Measurements from ENCODE around the gene CPA1.

The CPA1 gene

DNA sequence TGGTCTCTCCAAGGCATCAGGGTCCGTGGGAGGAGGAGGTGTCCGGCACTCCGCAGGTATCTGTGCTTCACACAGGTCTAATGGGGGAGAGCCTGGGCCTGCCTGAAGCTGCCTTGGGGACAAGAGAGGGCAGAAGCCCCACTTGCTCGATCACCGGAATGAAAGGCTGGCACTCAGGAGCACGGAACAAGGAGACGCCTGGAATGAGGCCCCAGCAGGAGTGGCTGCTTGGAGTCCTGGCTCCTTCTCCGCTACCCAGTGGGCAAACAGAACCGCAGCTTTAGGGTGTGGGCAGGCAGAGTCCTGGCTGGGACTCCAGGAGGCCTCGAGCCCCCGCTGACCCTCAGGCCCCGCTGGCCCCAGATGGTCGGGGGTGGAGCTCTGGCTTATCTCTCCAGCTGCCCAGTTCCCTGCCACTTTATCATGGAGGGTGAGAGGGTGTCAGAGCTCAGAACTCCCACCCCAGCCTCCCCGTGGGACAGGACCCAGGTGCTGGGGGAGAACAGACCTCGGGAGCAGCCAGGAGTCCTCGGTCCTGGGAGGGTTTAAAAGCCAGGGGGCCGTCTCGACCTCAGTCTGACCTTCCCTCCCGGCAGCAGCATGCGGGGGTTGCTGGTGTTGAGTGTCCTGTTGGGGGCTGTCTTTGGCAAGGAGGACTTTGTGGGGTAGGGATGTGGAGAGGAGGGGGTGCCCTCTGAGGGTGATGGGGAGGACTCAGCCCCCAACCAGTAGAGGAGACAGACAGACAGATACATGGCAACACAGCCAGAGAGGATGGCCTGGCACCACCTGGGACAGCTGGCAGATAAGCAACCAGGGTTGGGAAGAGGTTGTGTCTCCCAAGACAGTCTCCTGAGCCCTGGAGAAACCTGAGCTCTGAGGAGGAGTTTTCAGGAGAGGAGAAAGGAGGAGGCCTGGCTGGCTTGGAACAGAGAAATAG lies at the start of gene CPA1:
Gene CPA1, plus strand, starts transcription at position 574 of the 940 bp plus-strand sequence. Its CDS starts 27 bp downstream, at position 601.
- DNase-seq (ENCODE audit: low read depth in 2 of 2), result no peak

DNA sequence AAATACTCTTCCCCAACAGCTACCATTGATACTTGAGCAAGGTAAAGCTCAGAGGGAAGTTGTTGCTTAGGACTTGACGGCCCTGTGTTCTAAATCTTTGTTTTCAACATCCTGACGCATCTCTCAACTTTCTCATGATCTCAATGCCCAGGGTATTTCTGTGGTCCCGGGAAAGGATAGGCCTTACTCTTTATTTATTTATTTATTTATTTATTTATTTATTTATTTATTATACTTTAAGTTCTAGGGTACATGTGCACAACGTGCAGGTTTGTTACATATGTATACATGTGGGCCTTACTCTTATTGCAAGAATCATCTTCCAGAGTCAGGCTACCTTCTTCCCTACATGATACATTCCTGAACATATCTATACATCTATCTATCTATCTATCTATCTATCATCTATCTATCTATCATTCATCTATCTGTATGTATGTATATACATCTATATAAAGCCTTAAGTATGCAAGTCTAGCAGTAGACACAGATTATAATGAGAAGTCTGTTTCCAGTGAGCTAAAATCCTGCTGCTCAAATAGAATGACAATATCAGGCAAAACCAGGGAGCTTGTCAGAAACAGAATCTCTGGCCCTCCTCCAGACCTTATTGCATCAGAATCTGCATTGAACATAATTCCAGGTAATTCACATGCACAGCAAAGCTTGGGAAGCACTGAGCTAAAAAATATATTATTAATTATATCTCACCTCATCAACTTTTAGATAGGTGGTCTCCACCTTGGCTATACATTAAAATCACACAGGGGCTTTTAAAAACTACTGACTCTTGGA lies 47.8 kb upstream of the CPA1 start:
- DNase-seq (ENCODE audit: low read depth in 2 of 2), result no peak

DNA sequence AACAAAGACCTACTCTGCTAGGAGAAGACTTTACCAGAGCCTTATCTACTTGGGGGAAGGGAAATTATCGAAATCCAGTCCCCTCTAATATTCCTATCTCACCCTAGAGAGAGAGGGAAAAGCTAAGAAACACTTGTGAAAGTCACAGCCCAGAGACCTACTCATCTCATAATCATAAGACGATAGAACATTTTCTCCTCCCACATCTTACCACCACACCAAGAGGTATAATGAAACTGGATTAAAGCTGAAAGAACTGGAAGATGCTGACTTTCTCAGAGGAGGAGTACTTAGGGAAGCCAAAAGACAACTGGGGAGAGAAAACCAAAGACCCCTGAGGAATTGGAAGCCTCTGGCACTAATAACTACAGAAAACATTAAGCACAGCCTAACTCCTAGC lies 46.5 kb upstream of the CPA1 start:
- DNase-seq (ENCODE audit: low read depth in 2 of 2), result no peak

DNA sequence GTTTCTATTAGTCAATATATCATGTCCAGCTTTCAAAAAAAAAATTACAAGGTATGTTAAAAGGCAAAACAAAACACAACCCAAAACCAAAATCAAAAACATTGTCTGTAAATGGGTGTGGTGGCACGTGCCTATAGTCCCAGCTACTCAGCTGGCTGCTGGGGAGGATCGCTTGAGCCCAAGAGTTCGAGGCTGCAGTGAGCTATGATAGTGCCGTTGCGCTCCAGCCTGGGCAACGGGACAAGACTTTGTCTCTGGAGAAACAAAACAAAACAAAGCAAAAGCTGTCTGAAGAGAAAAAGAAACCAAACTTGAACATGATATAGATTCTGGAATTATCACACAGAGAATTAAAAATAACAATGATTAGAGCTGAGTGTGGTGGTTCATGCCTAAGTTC lies 46.0 kb upstream of the CPA1 start:
- DNase-seq (ENCODE audit: low read depth in 2 of 2), result no peak

DNA sequence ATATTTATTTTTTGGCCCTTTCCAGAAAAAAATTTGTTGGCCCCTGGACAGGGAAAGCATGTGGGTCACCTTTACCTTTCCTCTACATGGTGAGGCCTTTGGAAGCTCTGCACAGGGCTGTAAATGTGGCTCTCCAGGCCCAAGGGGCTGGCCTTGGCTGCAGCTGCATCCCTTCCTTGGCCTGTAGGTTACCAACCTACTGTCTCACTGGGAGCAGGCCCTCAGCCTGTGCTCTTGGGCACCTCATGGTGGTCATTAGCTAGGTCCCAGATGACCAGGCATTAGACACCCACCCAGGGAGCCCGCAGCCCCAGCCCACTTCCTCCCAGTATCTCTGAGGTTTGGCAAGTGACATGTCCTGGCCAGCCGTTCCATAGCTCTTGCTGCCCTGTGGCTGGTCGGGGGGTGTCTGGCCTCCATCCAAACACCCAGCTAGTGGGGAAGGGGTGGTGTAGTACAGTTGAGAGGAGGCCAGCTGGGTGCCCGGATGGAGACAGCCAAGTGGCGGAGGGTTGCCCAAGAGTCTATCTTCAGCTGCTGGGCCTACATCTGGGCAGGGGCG lies 42.8 kb upstream of the CPA1 start:
- no peak for DNase-seq (ENCODE audit: low read depth in 2 of 2)

DNA sequence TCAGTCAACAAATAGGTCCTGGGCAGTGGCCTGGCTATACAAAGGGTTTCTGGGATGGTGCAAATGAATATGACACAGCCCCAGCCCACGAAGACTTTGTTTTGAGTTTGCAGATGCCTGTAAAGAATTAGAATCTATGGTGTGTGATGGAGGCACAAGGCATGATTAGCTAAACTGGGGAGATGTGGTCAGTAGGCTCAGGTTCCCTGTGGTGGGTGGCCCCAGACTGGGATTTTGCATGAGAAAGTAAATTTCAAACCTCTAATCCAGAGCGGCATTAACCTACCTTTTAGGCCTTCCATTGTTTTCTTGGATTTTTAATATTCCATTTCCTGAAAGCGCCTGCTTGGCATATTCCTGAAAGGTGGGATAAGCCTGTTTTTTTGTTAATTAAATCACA lies 42.1 kb upstream of the CPA1 start:
- DNase-seq (ENCODE audit: low read depth in 2 of 2), result no peak

DNA sequence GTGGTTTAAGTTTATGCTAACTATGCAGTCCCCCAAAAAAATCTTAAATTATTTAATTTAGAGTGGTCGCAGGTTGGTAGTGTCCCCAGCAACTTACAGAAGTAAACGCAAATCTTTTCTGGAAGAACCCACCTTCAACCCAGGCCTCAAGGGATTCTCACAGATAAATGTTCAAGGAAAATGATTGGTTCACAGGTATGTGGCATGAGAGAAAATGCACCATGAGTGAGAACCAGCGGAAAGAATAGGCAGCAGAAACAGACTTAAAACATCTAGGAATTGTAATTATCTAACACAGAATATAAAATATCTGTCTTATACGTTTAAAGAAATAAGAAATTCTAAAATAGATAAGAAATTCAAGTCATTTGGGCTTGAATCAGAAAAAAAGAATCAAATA lies 38.4 kb upstream of the CPA1 start:
- no peak for DNase-seq (ENCODE audit: low read depth in 2 of 2)

DNA sequence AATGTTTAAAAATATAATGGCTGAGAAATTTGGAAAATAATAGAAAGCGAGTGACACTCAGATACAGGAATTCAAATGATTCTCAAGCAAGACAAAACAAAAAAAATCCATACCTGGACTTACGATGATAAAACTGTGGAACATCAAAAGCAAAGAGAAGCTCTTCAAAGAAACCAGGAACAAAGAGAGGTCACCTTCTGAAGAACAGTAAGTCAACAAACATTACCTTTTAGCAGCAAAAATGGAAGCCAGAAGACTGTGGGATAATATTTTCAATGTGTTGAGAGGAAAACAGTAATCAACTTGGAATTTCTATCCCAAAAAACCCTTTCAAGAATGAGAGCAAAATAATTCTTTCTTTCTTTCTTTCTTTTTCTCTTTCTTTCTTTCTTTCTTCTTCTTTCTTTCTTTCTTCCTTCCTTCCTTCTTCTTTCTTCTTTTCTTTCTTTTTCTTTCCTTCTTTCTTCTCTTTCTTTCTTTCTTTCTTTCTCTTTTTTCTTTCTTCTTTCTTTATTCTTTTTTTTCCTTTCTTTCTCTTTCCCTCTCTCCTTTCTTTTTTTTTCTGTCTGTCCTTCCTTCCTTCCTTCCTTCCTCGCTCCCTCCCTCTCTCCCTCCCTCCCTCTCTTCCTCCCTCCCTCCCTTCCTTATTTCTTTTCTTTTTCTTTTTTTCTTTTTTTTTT lies 37.5 kb upstream of the CPA1 start:
- no peak for DNase-seq (ENCODE audit: low read depth in 2 of 2)

DNA sequence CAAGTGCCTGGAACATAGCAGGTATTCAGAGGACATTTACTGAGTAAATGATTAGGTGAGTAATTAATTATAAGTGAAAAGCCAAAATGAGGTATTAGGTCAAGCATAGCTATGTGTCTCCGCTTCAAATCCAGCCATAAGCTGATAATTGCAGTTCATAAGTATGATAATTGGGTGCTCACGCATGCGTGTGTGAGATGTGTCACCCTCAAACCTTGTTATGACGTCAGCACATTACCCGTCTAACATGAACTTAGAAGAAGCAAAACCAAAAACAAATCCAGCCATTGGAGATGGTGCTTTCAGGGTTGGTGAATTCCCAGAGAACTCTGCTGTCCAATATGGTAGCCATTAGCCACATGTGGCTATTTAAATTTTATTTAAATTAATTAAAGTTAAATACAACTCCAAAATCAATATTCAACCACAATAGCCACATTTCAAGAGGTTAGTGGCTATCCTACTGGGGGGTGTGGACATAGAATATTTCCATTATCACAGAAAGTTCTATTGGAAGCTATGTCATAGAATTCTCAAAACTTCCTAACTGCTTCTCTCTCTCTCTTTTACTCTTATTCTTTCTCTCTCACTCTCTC lies 35.9 kb upstream of the CPA1 start, which contains the start of gene CPA5:
Gene CPA5, plus strand, starts transcription at position 546 of the 596 bp plus-strand sequence. CDS start 1,670 bp downstream, outside the sequence.
- no peak for DNase-seq (ENCODE audit: low read depth in 2 of 2)

DNA sequence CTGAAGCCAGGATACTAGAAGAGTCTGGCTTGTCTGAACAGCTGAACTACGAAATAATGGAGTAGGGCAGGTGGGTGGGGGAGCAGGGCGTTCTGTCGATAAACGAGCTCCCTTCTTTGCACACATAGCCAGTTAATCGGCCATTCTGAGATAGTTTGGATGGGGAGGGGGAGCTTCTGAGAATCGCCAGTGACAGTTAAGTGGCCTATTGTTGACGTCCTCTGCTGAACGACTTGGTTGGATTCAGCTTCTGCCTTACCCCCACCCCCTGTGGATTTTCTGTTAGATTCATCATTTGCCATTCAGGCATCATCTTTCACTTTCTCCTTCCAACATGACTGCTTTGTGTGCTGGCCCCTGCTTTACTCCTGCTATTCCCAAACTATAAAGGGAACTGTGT lies 35.2 kb upstream of the CPA1 start:
- no peak for DNase-seq (ENCODE audit: low read depth in 2 of 2)

DNA sequence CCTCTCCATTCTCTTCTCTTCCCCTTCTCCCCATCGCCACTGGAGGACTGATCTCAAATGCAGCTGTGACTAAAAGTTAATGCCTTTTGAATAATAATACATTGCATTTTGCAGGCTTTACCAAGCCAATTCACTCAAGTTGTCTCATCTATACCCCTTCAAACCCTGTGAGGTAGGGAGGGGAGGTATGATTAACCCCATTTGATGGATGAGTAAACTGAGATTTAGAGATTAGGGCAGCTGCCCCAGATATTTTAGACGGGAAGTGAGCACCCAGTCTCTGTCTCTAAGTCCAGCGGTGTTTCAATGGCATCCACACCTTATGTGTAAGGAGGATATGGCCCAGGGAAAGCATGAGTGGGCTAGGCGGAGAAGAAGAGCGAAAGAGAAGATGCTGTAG lies 34.6 kb upstream of the CPA1 start:
- no peak for DNase-seq (ENCODE audit: low read depth in 2 of 2)

DNA sequence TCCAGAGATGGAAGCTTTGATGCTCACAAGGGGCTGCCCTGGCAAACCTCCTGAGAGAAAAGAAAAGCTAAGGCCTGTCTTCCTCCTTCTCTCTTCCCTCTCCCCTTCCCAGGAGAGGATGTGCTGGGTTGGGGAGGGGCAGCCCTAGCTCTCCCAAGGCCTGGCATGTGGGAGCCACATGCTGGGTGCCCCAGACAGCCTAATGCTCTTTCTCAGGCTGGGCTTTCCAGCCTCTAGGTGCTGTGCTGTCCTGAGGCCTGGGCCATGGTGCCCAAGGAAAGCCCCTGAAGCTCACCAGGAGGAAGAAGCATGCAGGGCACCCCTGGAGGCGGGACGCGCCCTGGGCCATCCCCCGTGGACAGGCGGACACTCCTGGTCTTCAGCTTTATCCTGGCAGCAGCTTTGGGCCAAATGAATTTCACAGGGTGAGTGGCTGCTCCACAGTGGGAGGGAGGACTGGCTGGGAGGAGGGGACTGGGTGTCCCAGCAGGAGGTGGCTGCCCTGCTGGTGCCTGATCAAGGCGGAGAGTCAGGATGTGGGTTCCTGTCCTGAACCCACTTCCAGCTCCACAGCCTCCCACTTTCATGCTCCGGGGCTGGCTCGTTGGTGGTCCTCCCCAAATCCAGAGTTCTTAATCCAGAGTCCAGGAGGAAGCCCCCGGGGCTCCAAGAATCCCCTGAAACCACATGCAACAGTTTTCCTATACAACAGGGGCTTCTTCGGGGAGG lies 34.0 kb upstream of the CPA1 start:
- DNase-seq (ENCODE audit: low read depth in 2 of 2), result no peak

DNA sequence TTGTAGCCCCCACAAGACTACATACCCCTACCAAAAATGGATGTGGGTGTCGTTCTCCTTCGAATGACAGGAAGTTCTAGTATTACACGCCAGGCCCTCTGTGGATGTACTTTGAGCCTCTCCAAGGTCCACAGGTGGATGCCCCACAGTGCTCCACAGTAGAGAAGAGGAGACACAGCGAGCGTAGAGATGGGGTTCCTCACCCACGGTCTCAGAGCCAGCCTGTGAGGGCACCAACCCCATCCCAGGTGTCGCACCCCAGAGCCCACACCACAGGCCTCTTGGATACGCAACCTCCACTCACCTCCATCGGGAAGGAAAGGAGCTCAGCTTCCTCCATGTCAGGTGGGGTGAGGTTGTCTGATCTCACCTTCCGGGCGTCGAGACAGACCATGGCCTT lies 33.4 kb upstream of the CPA1 start:
- DNase-seq (ENCODE audit: low read depth in 2 of 2), result no peak

DNA sequence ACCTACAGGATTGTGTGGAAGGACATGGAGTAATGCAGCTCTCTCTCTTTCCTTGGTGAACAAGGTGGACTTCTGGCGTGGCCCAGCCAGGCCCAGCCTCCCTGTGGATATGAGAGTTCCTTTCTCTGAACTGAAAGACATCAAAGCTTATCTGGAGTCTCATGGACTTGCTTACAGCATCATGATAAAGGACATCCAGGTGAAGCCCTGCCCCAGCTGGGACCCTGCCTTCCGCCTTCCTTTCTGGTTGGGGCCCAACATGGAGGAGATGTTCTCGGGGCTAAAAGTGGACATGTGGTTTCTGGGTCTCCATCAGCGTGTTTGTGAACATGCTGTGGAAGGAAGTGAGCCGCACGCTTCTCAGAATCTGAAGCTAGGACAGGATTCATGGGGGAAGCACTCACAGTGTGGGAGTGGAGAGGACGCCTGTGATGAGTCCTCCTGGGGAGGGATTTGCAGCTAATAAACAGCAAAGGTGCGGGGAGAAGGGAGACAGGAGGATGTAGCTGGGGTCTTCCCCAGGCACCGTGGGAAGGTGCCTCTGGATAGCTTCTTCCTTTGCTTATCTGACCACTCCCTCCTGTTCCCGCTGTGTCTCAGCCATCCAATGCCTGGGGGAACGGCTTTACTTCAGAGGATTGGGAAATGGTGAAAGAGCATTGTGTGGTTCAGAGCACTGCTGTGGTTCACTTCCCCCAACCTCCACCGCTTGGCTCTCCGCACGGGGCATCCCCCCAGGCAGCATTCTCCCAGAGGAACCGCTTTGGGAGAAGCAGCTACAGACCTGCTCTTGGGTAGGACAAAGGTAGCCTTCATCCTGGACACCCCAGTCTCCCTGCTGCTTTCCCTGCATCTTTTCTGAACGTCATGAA lies 30.1 kb upstream of the CPA1 start:
- DNase-seq (ENCODE audit: low read depth in 2 of 2), result no peak

DNA sequence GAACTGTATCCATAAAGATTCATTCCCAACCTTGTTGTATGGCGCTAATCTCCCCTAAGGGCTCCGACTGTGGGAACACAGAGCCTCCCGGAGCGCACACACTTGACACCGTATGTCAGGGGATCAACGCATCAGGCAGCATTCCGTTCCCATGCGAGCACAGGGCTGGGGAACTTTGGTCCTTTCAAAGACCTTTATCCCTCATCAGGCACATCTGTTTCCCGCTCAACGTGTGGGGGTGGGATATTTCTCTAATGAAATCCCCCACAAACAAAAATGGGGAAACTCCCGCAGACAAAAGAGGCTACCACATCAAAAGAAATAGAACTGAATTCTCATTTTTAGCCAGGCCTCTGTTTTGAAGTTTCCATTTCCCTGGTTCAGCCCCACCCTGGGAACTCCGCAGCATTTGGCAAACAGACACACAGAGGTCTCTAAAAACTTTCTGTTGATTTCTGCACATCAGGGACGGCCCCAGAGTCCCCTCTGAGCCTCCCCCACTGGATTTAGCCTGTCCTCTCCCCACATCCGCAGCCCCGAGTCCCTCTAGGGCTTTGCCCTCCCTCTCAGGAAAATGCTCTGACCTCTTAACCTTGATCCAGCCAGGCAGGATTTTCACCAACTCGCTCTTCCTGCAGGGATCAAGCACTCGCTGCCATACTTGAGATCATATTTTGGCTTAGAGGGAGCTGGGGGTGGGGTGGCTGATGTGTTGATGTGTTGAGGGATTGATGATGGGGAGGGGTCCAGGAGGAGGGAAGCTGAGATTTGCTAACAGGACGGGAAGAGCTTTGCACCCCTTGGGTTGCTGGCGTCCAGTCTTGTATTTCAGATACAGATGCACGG lies 29.1 kb upstream of the CPA1 start:
- DNase-seq (ENCODE audit: low read depth in 2 of 2), result no peak

DNA sequence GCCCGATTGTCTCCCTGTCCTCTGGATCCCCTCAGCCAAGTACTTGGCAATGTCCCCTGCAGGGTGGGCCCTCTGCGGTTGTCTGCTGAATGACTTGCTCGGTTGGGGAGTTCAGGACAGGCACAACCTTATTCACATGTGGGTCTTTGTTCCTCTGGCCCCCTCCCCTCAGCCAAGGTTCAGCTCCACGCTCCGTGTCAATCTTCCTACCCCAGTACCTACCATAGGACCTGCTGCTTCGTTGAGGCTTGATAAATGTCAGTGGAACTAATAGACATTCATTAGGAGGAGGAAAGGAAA lies 28.6 kb upstream of the CPA1 start:
- DNase-seq (ENCODE audit: low read depth in 2 of 2), result no peak

DNA sequence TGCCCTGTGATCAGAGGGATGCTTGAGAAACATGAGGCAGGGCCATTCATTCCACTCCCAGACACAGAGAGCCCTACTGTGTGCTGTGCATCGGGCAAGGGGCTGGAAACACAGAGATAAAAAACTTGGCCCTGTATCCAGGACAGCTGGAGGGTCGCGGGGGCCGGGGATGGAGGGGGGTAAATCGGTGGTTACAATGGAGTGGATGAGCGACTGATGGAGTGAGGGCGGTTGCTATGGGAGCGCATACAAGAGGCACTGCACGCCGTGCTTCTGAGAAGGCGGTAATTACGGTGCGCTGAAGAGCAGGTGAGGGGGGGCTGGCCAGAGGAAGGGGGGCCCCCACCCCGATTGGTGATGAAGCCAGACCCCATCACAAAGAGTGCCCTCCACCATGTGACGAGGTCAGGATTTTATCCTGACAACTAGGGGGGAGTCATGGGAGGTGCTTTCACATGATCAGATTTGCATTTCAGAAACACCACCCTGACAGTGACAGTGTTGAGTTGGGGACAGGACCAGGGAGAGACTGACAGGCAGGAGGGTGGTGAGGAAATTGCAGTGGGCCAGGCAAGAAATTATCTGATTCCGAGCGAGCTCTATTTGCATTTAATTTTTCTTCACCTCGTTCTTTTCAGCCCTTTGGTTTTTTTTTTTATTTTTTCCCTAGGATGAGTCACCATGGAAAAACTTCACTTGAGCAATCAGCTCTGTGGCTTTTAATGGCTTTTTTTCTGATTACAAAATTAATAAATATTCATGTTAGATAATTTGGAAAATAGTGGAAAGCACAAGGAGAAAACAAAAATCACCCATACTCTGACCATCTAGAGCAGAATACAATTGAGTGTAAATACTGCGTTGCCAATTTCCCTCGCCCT lies 27.9 kb upstream of the CPA1 start:
- DNase-seq (ENCODE audit: low read depth in 2 of 2), result no peak

DNA sequence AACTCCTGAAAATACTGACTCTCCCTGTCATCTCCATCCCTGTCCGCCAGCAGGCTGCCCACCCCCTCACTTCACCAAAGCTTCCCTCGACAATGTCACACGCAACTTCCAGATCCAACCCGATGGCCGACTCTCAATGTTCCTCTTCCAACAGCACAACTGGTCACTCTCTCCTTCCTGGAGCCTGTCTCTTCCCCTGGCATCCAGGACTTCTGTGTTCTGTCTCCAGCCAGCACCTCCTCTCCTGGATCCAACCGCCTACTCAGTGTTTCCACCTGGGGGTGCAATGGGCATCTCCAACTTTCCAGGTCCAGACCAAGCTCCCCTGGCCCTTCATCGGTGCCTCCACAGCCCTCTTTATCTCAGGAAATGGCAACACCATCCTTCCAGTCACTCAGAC lies 27.1 kb upstream of the CPA1 start:
- DNase-seq (ENCODE audit: low read depth in 2 of 2), result no peak

Measured in activated CD4-positive, alpha-beta T cell treated with anti-CD3 and anti-CD28 coated beads for 24 hours (primary cell).